D341Med (cell line): ENCODE data around the gene ZGLP1.
A peak's percentile ranks its signal among the peaks of the same experiment; 100 is the strongest.
"Not testable (repeated sequence)": the region's sequence is repeated elsewhere in the genome, so short reads cannot be mapped to it uniquely, and the experiment has no call there.

Experiments used
- DNase-seq: peaks from one replicate; pipeline ENCODE4 v3.0.0; 2012; ENCODE audit warnings: low spot score

The ZGLP1 gene

DNA sequence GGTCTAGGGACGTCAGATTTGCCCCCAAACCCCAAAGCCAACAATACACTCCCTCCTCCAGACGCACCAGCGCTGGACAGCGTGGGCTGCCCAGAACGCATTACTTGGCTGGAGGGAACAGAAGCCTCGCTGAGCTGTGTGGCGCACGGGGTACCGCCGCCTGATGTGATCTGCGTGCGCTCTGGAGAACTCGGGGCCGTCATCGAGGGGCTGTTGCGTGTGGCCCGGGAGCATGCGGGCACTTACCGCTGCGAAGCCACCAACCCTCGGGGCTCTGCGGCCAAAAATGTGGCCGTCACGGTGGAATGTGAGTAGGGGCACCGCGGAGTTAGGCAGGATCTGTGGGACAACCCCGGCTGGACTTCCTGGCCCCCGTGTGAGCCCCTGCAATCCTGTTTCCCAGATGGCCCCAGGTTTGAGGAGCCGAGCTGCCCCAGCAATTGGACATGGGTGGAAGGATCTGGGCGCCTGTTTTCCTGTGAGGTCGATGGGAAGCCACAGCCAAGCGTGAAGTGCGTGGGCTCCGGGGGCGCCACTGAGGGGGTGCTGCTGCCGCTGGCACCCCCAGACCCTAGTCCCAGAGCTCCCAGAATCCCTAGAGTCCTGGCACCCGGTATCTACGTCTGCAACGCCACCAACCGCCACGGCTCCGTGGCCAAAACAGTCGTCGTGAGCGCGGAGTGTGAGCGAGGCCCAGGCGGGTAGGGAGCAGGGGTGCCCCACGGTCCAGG, 15.8 kb downstream of the ZGLP1 start:
- no peak for DNase-seq

DNA sequence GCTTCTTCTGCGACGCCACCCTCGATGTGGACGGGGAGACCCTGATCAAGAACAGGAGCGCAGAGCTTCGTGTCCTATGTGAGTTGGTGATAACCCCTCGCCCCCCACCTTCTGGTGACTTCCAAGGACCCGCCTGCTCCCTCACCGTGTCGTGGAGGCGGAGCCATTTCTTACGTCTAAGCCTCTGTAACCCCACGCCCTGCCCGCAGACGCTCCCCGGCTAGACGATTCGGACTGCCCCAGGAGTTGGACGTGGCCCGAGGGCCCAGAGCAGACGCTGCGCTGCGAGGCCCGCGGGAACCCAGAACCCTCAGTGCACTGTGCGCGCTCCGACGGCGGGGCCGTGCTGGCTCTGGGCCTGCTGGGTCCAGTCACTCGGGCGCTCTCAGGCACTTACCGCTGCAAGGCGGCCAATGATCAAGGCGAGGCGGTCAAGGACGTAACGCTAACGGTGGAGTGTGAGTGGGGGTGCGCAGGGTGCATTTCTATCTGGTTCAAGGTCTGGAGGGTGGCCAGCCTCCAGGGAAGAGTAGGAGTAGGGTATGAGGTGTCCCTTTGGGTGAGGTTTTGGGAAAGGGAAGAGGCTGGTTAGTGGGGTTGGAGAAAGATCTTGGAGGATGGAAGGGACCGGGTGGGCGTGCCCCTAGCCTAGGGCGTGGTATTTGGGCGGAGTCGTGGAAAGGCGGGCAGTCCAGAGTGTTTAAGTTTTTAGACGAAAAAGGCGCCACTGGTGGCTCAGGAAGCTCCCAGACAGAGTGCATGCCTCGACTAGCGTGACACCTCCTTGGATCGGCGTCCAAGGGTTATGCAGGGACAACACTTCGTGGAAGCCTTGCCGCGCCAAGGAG, 16.6 kb downstream of the ZGLP1 start:
- DNase-seq: no peak

DNA sequence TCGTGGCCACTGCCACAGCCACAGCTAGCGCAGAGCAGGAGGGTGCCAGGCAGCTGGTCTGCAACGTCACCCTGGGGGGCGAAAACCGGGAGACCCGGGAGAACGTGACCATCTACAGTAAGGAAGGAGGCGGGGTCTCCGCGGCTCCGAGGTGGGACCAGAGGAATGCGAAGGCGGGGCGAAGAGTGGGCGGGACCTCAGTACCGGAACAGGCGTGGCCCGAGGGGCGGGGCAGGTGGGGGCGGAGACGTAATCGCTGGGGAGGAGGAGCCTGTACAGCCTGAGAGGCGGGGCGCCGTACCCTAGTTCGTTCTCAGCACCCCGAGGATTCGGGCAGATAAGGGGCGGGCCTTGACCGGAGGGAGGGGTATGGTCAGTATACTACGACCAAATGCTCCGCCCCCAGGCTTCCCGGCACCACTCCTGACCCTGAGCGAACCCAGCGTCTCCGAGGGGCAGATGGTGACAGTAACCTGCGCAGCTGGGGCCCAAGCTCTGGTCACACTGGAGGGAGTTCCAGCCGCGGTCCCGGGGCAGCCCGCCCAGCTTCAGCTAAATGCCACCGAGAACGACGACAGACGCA, 17.3 kb downstream of the ZGLP1 start:
- DNase-seq: peak; percentile 82

DNA sequence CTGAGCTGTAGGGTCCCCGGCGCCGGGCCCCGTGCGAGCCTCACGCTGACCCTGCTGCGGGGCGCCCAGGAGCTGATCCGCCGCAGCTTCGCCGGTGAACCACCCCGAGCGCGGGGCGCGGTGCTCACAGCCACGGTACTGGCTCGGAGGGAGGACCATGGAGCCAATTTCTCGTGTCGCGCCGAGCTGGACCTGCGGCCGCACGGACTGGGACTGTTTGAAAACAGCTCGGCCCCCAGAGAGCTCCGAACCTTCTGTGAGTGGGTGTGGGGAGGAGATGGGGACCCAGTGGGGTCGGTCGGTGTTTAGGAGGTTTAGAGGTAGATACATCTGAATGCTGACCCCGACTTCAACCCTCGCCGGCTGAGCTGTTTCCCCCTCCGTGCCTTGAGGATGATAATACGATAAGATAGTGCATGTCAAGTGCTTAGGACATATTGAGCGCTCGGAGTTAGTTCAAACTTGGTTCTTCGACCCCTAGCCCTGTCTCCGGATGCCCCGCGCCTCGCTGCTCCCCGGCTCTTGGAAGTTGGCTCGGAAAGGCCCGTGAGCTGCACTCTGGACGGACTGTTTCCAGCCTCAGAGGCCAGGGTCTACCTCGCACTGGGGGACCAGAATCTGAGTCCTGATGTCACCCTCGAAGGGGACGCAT, 17.9 kb downstream of the ZGLP1 start:
- no peak for DNase-seq

DNA sequence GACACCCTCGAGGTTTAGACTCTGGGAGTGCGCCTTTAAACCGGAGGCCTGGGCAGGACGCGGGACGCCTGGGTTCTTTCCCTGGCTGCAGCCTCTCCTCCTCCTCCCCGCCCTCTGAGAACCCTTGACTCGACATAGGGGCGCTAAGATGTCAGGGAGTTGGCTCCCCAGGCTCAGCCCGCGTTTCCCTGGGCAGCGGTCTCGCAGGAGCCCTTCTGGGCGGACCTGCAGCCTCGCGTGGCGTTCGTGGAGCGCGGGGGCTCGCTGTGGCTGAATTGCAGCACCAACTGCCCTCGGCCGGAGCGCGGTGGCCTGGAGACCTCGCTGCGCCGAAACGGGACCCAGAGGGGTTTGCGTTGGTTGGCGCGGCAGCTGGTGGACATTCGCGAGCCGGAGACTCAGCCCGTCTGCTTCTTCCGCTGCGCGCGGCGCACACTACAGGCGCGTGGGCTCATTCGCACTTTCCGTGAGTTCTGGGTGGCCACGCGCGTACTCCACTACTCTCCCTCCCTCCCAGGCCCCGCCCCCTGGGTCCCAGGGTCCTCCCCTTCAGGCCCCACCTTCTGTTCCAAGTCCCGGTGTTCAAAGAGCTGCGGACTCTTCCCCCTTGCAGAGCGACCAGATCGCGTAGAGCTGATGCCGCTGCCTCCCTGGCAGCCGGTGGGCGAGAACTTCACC, 18.6 kb downstream of the ZGLP1 start:
- peak; percentile 77 for DNase-seq

DNA sequence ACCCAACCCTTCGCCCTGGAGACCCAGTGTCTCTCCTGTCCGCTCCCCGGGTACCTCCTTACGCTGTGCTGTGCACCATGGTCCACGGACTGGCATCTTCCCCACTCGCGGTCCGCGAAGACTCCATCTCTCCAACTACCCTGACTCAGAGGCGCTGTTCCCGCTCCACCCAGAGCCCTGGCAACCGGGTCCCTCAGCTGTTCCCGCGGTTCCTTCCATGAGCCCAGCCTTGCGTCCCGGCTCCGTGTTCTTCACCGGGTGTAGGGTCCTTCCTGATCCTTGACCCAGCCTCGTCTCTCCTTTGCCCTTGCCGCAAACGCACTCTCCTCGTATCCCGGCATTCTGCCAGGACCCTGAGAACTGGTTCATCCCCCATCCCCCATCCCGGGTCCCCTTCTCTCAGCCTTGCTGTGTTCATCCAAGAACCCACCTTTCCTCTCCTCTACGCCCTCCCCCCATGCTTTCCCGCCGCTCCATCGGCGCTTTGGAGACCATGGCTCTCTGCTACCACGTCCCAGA, 19.2 kb downstream of the ZGLP1 start:
- DNase-seq: no peak

DNA sequence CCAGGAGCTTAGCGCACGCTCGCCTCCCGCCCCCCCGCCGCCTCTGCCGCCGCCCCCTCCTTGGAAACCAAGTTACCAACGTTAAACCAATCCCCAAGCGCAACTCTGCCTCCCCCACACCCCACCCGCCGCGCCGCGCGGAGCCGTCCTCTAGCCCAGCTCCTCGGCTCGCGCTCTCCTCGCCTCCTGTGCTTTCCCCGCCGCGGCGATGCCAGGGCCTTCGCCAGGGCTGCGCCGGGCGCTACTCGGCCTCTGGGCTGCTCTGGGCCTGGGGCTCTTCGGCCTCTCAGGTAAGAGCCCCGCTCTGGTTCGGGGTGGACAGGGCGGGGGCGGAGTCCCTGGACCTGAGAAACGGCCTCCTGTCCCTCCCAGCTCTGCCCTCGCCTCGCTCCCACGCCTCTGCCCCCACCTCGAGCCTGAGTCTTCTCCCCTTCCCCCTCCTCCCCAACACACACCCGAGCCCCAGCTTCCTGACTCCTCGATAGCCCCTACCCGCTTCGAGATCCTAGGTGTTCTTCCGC, 19.7 kb downstream of the ZGLP1 start, which contains the start of gene ICAM5:
TSS of gene ICAM5 (plus strand) at position 117 of the 521 bp plus-strand sequence. CDS start at position 209, 92 bp downstream.
- DNase-seq: peak; percentile 80

DNA sequence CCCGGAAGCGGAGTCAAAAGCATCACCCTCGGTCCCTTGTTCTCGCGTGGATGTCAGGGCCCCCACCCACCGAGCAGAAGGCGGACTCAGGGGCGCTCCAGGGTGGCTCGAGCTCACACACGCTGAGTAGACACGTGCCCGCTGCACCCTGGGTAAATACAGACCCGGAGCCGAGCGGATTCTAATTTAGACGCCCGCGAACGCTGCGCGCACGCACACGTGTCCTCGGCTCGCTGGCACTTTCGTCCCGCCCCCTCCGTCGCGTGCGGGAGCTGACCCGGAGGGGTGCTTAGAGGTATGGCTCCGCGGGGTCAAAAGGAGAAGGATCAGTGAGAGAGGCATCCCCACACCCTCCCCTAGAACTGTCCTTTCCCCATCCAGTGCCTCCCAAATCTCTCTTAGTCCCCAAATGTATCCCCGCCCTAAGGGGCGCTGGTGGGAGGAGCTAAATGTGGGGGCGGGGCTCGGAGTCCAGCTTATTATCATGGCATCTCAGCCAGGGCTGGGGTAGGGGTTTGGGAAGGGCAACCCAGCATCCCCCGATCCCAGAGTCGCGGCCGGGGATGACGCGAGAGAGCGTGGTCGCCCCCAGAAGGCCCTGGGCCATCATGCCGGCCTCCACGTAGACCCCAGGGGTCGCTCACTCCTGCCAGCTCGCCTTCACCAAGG, 20.3 kb downstream of the ZGLP1 start:
- peak; percentile 87 for DNase-seq

DNA sequence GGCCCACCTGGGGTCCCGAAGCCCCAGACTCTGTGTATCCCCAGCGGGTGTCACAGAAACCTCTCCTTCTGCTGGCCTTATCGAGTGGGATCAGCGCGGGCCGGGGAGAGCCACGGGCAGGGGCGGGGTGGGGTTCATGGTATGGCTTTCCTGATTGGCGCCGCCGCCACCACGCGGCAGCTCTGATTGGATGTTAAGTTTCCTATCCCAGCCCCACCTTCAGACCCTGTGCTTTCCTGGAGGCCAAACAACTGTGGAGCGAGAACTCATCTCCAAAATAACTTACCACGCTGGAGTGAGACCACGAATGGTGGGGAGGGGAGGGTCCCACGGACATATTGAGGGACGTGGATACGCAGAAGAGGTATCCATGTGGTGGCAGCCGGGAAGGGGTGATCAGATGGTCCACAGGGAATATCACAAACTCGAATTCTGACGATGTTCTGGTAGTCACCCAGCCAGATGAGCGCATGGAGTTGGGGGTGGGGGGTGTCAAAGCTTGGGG, 20.9 kb downstream of the ZGLP1 start:
- DNase-seq: peak; percentile 93

DNA sequence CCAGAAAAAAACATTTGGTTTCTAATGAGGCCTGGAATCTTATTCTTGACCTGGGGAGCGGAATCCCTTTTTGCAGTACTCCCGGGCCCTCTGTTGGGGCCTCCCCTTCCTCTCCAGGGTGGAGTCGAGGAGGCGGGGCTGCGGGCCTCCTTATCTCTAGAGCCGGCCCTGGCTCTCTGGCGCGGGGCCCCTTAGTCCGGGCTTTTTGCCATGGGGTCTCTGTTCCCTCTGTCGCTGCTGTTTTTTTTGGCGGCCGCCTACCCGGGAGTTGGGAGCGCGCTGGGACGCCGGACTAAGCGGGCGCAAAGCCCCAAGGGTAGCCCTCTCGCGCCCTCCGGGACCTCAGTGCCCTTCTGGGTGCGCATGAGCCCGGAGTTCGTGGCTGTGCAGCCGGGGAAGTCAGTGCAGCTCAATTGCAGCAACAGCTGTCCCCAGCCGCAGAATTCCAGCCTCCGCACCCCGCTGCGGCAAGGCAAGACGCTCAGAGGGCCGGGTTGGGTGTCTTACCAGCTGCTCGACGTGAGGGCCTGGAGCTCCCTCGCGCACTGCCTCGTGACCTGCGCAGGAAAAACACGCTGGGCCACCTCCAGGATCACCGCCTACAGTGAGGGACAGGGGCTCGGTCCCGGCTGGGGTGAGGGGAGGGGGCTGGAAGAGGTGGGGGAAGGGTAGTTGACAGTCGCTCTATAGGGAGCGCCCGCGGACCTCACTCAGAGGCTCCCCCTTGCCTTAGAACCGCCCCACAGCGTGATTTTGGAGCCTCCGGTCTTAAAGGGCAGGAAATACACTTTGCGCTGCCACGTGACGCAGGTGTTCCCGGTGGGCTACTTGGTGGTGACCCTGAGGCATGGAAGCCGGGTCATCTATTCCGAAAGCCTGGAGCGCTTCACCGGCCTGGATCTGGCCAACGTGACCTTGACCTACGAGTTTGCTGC, 22.5 kb downstream of the ZGLP1 start, which contains the start of gene ICAM4:
TSS of gene ICAM4 (plus strand) at position 153 of the 935 bp plus-strand sequence. CDS start at position 211, 58 bp downstream.
- no peak for DNase-seq

DNA sequence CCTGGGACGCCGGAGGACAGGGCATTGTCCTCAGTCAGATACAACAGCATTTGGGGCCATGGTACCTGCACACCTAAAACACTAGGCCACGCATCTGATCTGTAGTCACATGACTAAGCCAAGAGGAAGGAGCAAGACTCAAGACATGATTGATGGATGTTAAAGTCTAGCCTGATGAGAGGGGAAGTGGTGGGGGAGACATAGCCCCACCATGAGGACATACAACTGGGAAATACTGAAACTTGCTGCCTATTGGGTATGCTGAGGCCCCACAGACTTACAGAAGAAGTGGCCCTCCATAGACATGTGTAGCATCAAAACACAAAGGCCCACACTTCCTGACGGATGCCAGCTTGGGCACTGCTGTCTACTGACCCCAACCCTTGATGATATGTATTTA, 24.2 kb downstream of the ZGLP1 start:
- DNase-seq: no peak

DNA sequence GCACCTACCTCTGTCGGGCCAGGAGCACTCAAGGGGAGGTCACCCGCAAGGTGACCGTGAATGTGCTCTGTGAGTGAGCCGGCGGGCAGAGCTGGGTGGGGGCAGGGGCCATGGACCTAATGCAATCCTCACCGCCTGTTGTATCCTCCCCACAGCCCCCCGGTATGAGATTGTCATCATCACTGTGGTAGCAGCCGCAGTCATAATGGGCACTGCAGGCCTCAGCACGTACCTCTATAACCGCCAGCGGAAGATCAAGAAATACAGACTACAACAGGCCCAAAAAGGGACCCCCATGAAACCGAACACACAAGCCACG, 24.7 kb downstream of the ZGLP1 start:
- DNase-seq: no peak

DNA sequence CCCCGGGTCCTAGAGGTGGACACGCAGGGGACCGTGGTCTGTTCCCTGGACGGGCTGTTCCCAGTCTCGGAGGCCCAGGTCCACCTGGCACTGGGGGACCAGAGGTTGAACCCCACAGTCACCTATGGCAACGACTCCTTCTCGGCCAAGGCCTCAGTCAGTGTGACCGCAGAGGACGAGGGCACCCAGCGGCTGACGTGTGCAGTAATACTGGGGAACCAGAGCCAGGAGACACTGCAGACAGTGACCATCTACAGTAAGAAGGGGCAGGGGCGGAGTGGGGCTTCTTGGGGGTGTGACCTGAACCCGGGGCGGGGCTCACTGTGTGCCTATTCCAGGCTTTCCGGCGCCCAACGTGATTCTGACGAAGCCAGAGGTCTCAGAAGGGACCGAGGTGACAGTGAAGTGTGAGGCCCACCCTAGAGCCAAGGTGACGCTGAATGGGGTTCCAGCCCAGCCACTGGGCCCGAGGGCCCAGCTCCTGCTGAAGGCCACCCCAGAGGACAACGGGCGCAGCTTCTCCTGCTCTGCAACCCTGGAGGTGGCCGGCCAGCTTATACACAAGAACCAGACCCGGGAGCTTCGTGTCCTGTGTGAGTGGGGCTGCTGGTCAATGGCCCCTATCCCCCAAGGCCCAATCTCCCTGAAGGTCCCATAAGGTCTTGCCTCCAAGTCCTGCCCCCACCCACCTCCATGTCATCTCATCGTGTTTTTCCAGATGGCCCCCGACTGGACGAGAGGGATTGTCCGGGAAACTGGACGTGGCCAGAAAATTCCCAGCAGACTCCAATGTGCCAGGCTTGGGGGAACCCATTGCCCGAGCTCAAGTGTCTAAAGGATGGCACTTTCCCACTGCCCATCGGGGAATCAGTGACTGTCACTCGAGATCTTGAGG, 25.3 kb downstream of the ZGLP1 start:
- DNase-seq: no peak

DNA sequence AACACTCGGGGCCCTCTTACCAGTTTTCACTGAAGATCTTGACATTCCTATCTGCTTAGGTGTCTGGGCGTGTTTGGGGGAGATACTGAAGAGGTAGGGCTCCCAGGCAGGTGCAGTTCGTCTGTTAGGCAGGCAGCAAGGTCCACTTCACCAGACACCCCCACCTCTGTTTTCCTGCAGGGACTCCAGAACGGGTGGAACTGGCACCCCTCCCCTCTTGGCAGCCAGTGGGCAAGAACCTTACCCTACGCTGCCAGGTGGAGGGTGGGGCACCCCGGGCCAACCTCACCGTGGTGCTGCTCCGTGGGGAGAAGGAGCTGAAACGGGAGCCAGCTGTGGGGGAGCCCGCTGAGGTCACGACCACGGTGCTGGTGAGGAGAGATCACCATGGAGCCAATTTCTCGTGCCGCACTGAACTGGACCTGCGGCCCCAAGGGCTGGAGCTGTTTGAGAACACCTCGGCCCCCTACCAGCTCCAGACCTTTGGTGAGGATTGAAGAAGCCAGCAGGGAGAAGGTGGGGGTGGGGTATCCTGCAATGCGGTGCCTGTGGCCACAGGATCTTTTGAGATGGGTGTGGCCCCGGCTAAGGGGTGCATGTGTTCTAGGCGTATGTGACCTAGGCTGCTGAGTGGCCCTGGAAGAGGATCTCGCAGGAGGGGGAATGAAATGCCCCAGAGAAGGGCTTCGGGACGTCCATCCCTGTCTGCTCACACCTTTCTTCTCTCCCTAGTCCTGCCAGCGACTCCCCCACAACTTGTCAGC, 26.1 kb downstream of the ZGLP1 start:
- no peak for DNase-seq

DNA sequence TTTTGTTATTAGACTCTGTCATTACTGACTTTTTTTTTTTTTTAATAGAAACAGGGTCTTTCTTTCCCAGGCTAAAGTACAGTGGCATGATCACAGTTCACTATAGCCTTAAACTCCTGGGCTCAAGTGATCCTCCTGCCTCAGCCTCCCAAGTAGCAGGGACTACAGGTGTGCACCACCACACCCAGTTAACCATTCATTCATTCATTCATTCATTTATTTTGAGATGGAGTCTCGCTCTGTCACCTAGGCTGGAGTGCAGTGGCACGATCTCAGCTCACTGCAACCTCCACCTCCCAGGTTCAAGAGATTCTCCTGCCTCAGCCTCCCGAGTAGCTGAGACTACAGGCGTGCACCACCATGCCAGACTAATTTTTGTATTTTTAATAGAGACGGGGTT, 27.6 kb downstream of the ZGLP1 start:
- not testable (repeated sequence) for DNase-seq

DNA sequence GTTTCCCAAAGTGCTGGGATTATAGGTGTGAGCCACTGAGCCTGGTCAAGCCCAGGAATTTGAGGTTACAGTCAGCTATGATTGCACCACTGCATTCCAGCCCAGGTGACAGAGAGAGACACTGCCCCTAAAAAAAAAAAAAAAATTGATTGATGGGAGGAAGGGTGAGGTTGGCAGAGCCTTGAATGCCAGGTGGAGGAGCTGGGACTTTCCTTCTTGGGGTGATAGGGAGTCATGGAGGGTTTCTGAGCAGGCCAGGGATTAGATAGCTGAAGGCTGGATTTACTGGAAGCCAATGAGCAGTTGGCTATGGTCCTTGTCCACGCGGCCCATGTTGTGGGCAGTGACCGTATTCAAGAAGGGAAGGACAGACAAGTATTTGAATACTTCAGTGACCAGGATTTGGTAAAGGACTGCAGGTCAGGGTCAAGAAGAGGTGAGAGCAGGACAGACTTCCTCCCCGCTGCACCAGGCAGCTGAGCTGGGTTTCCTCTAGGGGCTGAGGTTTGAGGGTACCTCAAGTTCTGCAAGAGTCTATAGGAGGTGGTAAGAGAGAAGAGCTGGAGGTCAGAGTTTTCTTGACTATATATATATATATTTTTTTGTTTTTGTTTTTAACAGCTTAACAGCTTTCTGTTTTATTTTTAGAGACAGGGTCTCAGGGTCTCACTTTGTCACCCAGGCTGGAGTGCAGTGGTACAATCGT, 29.7 kb downstream of the ZGLP1 start:
- no peak for DNase-seq

DNA sequence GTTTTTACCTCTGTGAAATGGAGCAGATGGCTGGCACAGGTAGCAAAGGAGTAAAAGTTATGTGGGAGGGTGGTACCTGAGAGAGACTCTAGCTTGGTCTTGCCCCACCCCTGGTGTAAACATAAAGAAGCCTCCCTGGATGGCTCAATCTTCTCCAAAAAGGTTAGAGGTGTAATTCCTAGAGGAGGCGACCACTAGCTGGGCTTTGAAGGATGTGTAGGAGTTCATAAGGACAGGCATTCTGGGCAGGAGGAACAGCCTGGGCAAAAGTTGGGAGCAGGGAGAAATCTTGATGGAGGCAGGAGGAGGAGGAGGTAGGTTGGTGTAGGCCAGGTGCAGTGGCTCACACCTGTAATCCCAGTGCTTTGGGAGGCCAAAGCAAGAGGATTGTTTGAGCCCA, 30.7 kb downstream of the ZGLP1 start:
- no peak for DNase-seq
